ENCODE data around the gene MEGF11. TPM values are rescaled to one million over a fixed set of nuclear protein-coding genes. Genes with fewer than 3 reads are reported as not detected.

The MEGF11 gene
- total RNA-seq, 4 donors from 2014 or later = 0.87 to 7.3 (median 4.9) TPM

- 74 to 90% methylated on average over 4 to 5 of the region's 5 CpGs for WGBS, 2 donors
- no peak overlapping the region for H3K4me3 ChIP-seq
- H3K27ac ChIP-seq = no peak overlapping the region
- no peaks in the 10 kb centered on the region for H3K9me3 ChIP-seq
- DNase-seq (ENCODE audit: low spot score in 2 of 2) = no peak
- H3K36me3 ChIP-seq = no peaks in the 10 kb centered on the region
- peaks cover 0 to 30% of the 10 kb centered on the region in 2 donors for H3K27me3 ChIP-seq
- H3K4me1 ChIP-seq = no peaks in the 10 kb centered on the region
- TF ChIP-seq, protein P1, sequence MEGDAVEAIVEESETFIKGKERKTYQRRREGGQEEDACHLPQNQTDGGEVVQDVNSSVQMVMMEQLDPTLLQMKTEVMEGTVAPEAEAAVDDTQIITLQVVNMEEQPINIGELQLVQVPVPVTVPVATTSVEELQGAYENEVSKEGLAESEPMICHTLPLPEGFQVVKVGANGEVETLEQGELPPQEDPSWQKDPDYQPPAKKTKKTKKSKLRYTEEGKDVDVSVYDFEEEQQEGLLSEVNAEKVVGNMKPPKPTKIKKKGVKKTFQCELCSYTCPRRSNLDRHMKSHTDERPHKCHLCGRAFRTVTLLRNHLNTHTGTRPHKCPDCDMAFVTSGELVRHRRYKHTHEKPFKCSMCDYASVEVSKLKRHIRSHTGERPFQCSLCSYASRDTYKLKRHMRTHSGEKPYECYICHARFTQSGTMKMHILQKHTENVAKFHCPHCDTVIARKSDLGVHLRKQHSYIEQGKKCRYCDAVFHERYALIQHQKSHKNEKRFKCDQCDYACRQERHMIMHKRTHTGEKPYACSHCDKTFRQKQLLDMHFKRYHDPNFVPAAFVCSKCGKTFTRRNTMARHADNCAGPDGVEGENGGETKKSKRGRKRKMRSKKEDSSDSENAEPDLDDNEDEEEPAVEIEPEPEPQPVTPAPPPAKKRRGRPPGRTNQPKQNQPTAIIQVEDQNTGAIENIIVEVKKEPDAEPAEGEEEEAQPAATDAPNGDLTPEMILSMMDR (IDR thresholded peaks at IDR 0.05) = no peak
- TF ChIP-seq POLR2A (IDR thresholded peaks at IDR 0.05) (no peak), EP300 (IDR thresholded peaks at IDR 0.05) (no peak)
These were observed 143.7 kb downstream of the MEGF11 start for GRCh38 chr15:66109826-66110225.

- TF ChIP-seq, protein P1 (IDR thresholded peaks at IDR 0.05) = no peak
- no peak for DNase-seq (ENCODE audit: low spot score in 2 of 2)
- Histone ChIP-seq H3K27me3 (peaks cover 0 to 30% of the 10 kb centered on the region in 2 donors), H3K4me1 (no peaks in the 10 kb centered on the region), H3K27ac (no peak overlapping the region), H3K9me3 (no peaks in the 10 kb centered on the region), H3K4me3 (no peak overlapping the region), H3K36me3 (no peaks in the 10 kb centered on the region)
- WGBS, 2 donors = 73 to 78% methylated on average over 16 of the region's 16 CpGs
These were observed 144.9 kb downstream of the MEGF11 start for GRCh38 chr15:66108483-66109265.

DNA sequence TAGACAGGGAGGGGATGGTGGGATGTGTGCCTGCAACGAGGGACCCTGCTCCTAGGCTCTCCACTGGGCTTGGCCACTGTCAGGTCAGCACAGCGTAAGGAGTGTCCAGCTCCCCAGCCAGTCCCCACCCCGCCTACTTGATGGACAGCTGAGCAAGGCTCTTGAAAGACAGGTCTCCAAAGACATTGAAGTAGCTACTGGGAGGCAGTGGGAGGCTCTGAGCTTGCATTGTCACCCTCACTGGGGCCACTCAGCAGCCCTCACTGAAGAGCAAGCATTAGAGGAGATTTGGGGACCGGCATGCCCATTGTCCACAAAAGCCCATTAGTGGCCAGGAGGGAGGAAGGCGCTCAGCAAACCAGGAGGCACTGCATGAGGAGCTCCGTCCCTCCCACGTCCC lies 146.5 kb downstream of the MEGF11 start:
- peaks cover 0 to 27% of the 10 kb centered on the region in 2 donors for H3K27me3 ChIP-seq
- no peaks in the 10 kb centered on the region for H3K4me1 ChIP-seq
- H3K4me3 ChIP-seq = no peak overlapping the region
- H3K36me3 ChIP-seq = no peaks in the 10 kb centered on the region
- WGBS, 2 donors = 52 to 58% methylated on average over 7 of the region's 7 CpGs
- TF ChIP-seq, protein P1 (IDR thresholded peaks at IDR 0.05) = no peak
- no peak for TF ChIP-seq EP300 (IDR thresholded peaks at IDR 0.05)
- TF ChIP-seq POLR2A (IDR thresholded peaks at IDR 0.05) = no peak
- H3K9me3 ChIP-seq = no peaks in the 10 kb centered on the region
- no peak overlapping the region for H3K27ac ChIP-seq
- no peak for DNase-seq (ENCODE audit: low spot score in 2 of 2)

- Histone ChIP-seq H3K4me3 (no peak overlapping the region), H3K27me3 (peaks cover 0 to 25% of the 10 kb centered on the region in 2 donors), H3K4me1 (no peaks in the 10 kb centered on the region), H3K9me3 (no peaks in the 10 kb centered on the region), H3K36me3 (no peaks in the 10 kb centered on the region), H3K27ac (no peak overlapping the region)
- 77 to 85% methylated on average over 9 of the region's 9 CpGs for WGBS, 2 donors
- DNase-seq (ENCODE audit: low spot score in 2 of 2) = no peak
- TF ChIP-seq, protein P1 (IDR thresholded peaks at IDR 0.05) = no peak
- TF ChIP-seq POLR2A (IDR thresholded peaks at IDR 0.05) (no peak), EP300 (IDR thresholded peaks at IDR 0.05) (no peak)
These were observed 148.0 kb downstream of the MEGF11 start for GRCh38 chr15:66105286-66106265.

DNA sequence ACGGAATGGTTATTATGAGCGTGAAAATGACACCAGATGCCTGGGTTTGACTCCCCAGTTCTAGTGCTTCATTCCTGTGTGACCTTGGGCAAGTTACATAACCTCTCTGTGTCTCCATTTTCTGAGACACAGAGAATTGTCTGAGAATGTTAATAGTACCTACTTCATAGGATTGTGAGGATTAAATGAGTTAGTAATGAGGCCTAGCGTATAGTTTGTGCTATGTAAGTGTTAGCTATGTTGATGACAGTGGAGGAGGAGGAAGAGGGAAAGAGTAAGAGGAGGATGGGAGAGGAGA lies 150.3 kb downstream of the MEGF11 start:
- TF ChIP-seq EP300 (IDR thresholded peaks at IDR 0.05) (no peak), POLR2A (IDR thresholded peaks at IDR 0.05) (no peak)
- TF ChIP-seq, protein P1 (IDR thresholded peaks at IDR 0.05) = no peak
- H3K4me1 ChIP-seq = no peaks in the 10 kb centered on the region
- H3K27ac ChIP-seq = no peak overlapping the region
- no peaks in the 10 kb centered on the region for H3K36me3 ChIP-seq
- no peaks in the 10 kb centered on the region for H3K9me3 ChIP-seq
- no peak for DNase-seq (ENCODE audit: low spot score in 2 of 2)
- H3K27me3 ChIP-seq = peaks cover 0 to 27% of the 10 kb centered on the region in 2 donors
- H3K4me3 ChIP-seq = no peak overlapping the region
- WGBS, 2 donors = 79 to 87% methylated on average over 3 of the region's 3 CpGs
